OCI-LY3 (cell line): Measurements from ENCODE around the gene HSCB.
"Not testable (repeated sequence)": the region's sequence is repeated elsewhere in the genome, so short reads cannot be mapped to it uniquely, and the experiment has no call there.

Source experiments
- H2AFZ ChIP-seq: fragments of 200-600, 300-600 bp; shearing (Covaris generic); 2 replicates; pipeline ENCODE4 v1.6.0; 2014; ENCODE audit warnings: antibody characterized with exemption, low read depth, low read length
- H3K27ac ChIP-seq: fragments of 200-600, 300-600 bp; sonication (generic); 2 replicates; pipeline ENCODE4 v1.5.1; 2014; ENCODE audit warnings: mild to moderate bottlenecking, low read length, moderate library complexity, mixed read lengths
- H3K27me3 ChIP-seq: fragments of 200-600, 300-600 bp; sonication (generic); 2 replicates; pipeline ENCODE4 v1.6.1; 2014; ENCODE audit warnings: low read depth, low read length, mixed read lengths
- H3K36me3 ChIP-seq: fragments of 200-600, 300-600 bp; sonication (generic); replicated peaks from 2 replicates; pipeline ENCODE3; 2014; ENCODE audit warnings: low read depth, low read length, mixed read lengths
- H3K4me1 ChIP-seq: fragments of 300-600, 200-600 bp; sonication (generic); 2 replicates; pipeline ENCODE4 v1.6.1; 2014; ENCODE audit warnings: low read length, mixed read lengths
- H3K4me2 ChIP-seq: fragments of 200-600, 300-600 bp; sonication (generic); 2 replicates; pipeline ENCODE4 v1.6.1; 2014; ENCODE audit warnings: low read length, mixed read lengths
- H3K4me3 ChIP-seq: fragments of 300-600, 200-600 bp; sonication (generic); 2 replicates; pipeline ENCODE4 v1.5.1; 2014; ENCODE audit warnings: antibody characterized with exemption, mild to moderate bottlenecking, low read length, moderate library complexity
- H3K79me2 ChIP-seq: fragments of 300-600, 200-600 bp; shearing (Covaris generic); 2 replicates; pipeline ENCODE4 v1.6.1; 2014; ENCODE audit warnings: mild to moderate bottlenecking, low read length, mixed read lengths
- H3K9ac ChIP-seq: fragments of 300-600, 200-600 bp; shearing (Covaris generic); 2 replicates; pipeline ENCODE4 v1.6.0; 2014; ENCODE audit warnings: mild to moderate bottlenecking, low read length, moderate library complexity
- H3K9me3 ChIP-seq: fragments of 200-600, 300-600 bp; shearing (Covaris generic); 2 replicates; pipeline ENCODE4 v1.6.1; 2014; ENCODE audit warnings: low read length, mixed read lengths; ENCODE audit not compliant: insufficient read depth
- H4K20me1 ChIP-seq: fragments of 200-600, 300-600 bp; sonication (generic); 2 replicates; pipeline ENCODE4 v1.6.1; 2016; ENCODE audit warnings: low read length, mixed read lengths; ENCODE audit not compliant: insufficient read depth
- CTCF ChIP-seq: fragments of 200-600, 300-600 bp; sonication (generic); IDR thresholded peaks from 2 replicates; pipeline ENCODE4 v1.5.1; 2014; ENCODE audit warnings: antibody characterized with exemption, low read length, low read depth
- EZH2phosphoT487 ChIP-seq: fragments of 200-600 bp; shearing (Covaris generic); IDR thresholded peaks from 2 replicates; pipeline ENCODE4 v1.6.1; 2018; ENCODE audit warnings: antibody characterized with exemption, mixed run types, low read depth

HSCB gene

GRCh38 chr22:28759861-28760560 lies 18.2 kb downstream of the HSCB start:
- Histone ChIP-seq H3K9ac (peak overlapping the region; percentile 84), H3K79me2 (no peaks in the 10 kb centered on the region), H2AFZ (peak overlapping the region; percentile 94), H3K36me3 (no peaks in the 10 kb centered on the region), H3K4me3 (peak overlapping the region; percentile 76), H3K4me2 (peak overlapping the region; percentile 89), H3K27me3 (no peaks in the 10 kb centered on the region), H3K9me3 (no peaks in the 10 kb centered on the region), H3K4me1 (peaks cover 16% of the 10 kb centered on the region), H3K27ac (peak overlapping the region; percentile 81), H4K20me1 (no peaks in the 10 kb centered on the region)
- TF ChIP-seq CTCF, result no peak
- no peak for TF ChIP-seq EZH2phosphoT487

- TF ChIP-seq CTCF (no peak), EZH2phosphoT487 (no peak)
- Histone ChIP-seq H3K4me2 (no peak overlapping the region), H3K36me3 (no peaks in the 10 kb centered on the region), H3K9ac (no peak overlapping the region), H3K27me3 (no peaks in the 10 kb centered on the region), H3K79me2 (no peaks in the 10 kb centered on the region), H3K9me3 (no peaks in the 10 kb centered on the region), H3K4me1 (peaks cover 16% of the 10 kb centered on the region), H3K4me3 (no peak overlapping the region), H3K27ac (no peak overlapping the region), H2AFZ (no peak overlapping the region), H4K20me1 (no peaks in the 10 kb centered on the region)
Measured at GRCh38 chr22:28761449-28761755, 19.6 kb downstream of the HSCB start.

DNA sequence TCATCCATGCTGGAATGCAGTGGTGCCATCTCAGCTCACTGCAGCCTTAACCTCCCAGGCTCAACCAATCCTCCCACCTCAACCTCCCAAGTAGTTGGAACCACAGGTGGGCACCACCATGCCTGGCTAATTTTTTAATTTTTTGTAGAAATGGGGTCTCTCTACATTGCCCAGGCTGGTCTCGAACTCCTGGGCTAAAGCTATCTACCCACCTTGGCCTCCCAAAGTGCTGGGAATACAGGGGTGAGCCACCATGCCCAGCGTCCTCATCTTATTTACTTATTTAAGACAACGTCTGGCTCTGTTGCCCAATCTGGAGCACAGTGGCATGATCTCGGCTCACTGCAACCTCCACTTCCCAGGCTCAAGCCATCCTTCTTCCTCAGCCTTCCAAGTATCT lies 20.2 kb downstream of the HSCB start:
- H3K4me3 ChIP-seq, H3K27me3 ChIP-seq, H3K79me2 ChIP-seq, H4K20me1 ChIP-seq, H3K4me2 ChIP-seq, H3K27ac ChIP-seq, H2AFZ ChIP-seq, H3K9me3 ChIP-seq, H3K36me3 ChIP-seq, H3K9ac ChIP-seq: not testable (repeated sequence)
- H3K4me1 ChIP-seq, result peaks cover 16% of the 10 kb centered on the region

GRCh38 chr22:28766628-28767027 lies 24.8 kb downstream of the HSCB start:
- H3K27ac ChIP-seq, result no peak overlapping the region

GRCh38 chr22:28768701-28769393 lies 27.0 kb downstream of the HSCB start:
- H3K9ac ChIP-seq, result no peak overlapping the region
- H3K79me2 ChIP-seq, result peaks cover 13% of the 10 kb centered on the region
- H3K27ac ChIP-seq, result no peak overlapping the region
- H3K36me3 ChIP-seq, result no peaks in the 10 kb centered on the region
- no peaks in the 10 kb centered on the region for H3K27me3 ChIP-seq
- no peak overlapping the region for H3K4me3 ChIP-seq
- no peaks in the 10 kb centered on the region for H3K9me3 ChIP-seq
- no peak overlapping the region for H2AFZ ChIP-seq
- H3K4me2 ChIP-seq, result no peak overlapping the region
- TF ChIP-seq CTCF (no peak), EZH2phosphoT487 (no peak)
- no peaks in the 10 kb centered on the region for H4K20me1 ChIP-seq
- H3K4me1 ChIP-seq, result peaks cover 6% of the 10 kb centered on the region

More at GRCh38 chr22:28766628-28767027, 24.8 kb downstream of the HSCB start:
- H3K79me2 ChIP-seq, result no peaks in the 10 kb centered on the region
- no peaks in the 10 kb centered on the region for H3K27me3 ChIP-seq
- no peak overlapping the region for H3K4me2 ChIP-seq
- no peaks in the 10 kb centered on the region for H3K4me1 ChIP-seq
- H4K20me1 ChIP-seq, result no peaks in the 10 kb centered on the region
- H3K9me3 ChIP-seq, result no peaks in the 10 kb centered on the region
- TF ChIP-seq EZH2phosphoT487, result no peak
- H3K4me3 ChIP-seq, result no peak overlapping the region
- no peak overlapping the region for H3K9ac ChIP-seq
- no peaks in the 10 kb centered on the region for H3K36me3 ChIP-seq
- H2AFZ ChIP-seq, result no peak overlapping the region
